ENCODE data around the gene PLA2G6. TPM values are rescaled to one million over a fixed set of nuclear protein-coding genes. Genes with fewer than 3 reads are reported as not detected.
A peak's percentile ranks its signal among the peaks of the same experiment; 100 is the strongest.
"Not testable (repeated sequence)": the region's sequence is repeated elsewhere in the genome, so short reads cannot be mapped to it uniquely, and the experiment has no call there.

The PLA2G6 gene
- total and polyA plus RNA-seq, 8 donors = 6.0 to 68.3 (median 25.8) TPM

GRCh38 chr22:38120359-38121110, 61.1 kb downstream of the PLA2G6 start:
- Histone ChIP-seq H3K4me1 (no peaks in the 10 kb centered on the region), H3K9me3 (no peaks in the 10 kb centered on the region), H3K36me3 (peaks cover 0 to 19% (median 8%) of the 10 kb centered on the region in 4 donors), H3K27ac (no peak overlapping the region), H3K27me3 (no peaks in the 10 kb centered on the region), H3K4me3 (no peak overlapping the region)
- DNase-seq = peak in 1 of 2 donors; percentile 39
- intact Hi-C loops (cut with DNase I; ENCODE audit: low total_unique reads) = no loop called here
- TF ChIP-seq CTCF (IDR thresholded peaks at IDR 0.05) (no peak), POLR2A (IDR thresholded peaks at IDR 0.05) (no peak), POLR2AphosphoS5 (IDR thresholded peaks at IDR 0.05) (no peak), EP300 (IDR thresholded peaks at IDR 0.05) (no peak)
- 74 to 86% (median 77%) methylated on average over 14 to 28 of the region's 28 CpGs for WGBS, 5 donors

- H3K36me3 ChIP-seq = peaks cover 0 to 16% (median 7%) of the 10 kb centered on the region in 4 donors
- intact Hi-C loops (cut with DNase I; ENCODE audit: low total_unique reads); H3K9me3 ChIP-seq; H3K27me3 ChIP-seq; H3K27ac ChIP-seq; H3K4me1 ChIP-seq; DNase-seq; H3K4me3 ChIP-seq: not testable (repeated sequence)
- 88 to 96% (median 90%) methylated on average over 2 of the region's 2 CpGs for WGBS, 5 donors
Observed at GRCh38 chr22:38118747-38119146, 62.9 kb downstream of the PLA2G6 start.

- intact Hi-C loops (cut with DNase I; ENCODE audit: low total_unique reads) = no loop called here
- WGBS, 5 donors = 87 to 93% (median 89%) methylated on average over 3 of the region's 3 CpGs
Observed at GRCh38 chr22:38118182-38118581, 63.4 kb downstream of the PLA2G6 start.

GRCh38 chr22:38117556-38117955, 64.1 kb downstream of the PLA2G6 start:
- H3K27me3 ChIP-seq; H3K27ac ChIP-seq; H3K9me3 ChIP-seq; DNase-seq; H3K4me3 ChIP-seq; intact Hi-C loops (cut with DNase I; ENCODE audit: low total_unique reads); H3K4me1 ChIP-seq: not testable (repeated sequence)
- H3K36me3 ChIP-seq = peaks cover 0 to 20% (median 8%) of the 10 kb centered on the region in 4 donors
- 94 to 97% (median 95%) methylated on average over 10 of the region's 10 CpGs for WGBS, 5 donors

More at GRCh38 chr22:38118182-38118581, 63.4 kb downstream of the PLA2G6 start:
- DNase-seq = no peak
- Histone ChIP-seq H3K4me3 (no peak overlapping the region), H3K9me3 (no peaks in the 10 kb centered on the region), H3K4me1 (peaks cover 0 to 9% (median 8%) of the 10 kb centered on the region in 4 donors), H3K36me3 (peaks cover 0 to 18% (median 7%) of the 10 kb centered on the region in 4 donors), H3K27me3 (no peaks in the 10 kb centered on the region), H3K27ac (no peak overlapping the region)
- TF ChIP-seq POLR2A (IDR thresholded peaks at IDR 0.05) (no peak), EP300 (IDR thresholded peaks at IDR 0.05) (no peak), POLR2AphosphoS5 (IDR thresholded peaks at IDR 0.05) (no peak), CTCF (IDR thresholded peaks at IDR 0.05) (no peak)

- H3K27ac ChIP-seq = no peak overlapping the region
- H3K4me3 ChIP-seq = no peak overlapping the region
- DNase-seq = no peak
- H3K27me3 ChIP-seq = no peaks in the 10 kb centered on the region
- no peaks in the 10 kb centered on the region for H3K9me3 ChIP-seq
- no peak for TF ChIP-seq CTCF (IDR thresholded peaks at IDR 0.05)
- intact Hi-C loops (cut with DNase I; ENCODE audit: low total_unique reads) = no loop called here
- peaks cover 0 to 29% (median 9%) of the 10 kb centered on the region in 4 donors for H3K36me3 ChIP-seq
- 94 to 96% (median 96%) methylated on average over 26 to 31 of the region's 31 CpGs for WGBS, 5 donors
- H3K4me1 ChIP-seq = peaks cover 9 to 27% (median 19%) of the 10 kb centered on the region in 4 donors
Observed at GRCh38 chr22:38115423-38116205, 66.0 kb downstream of the PLA2G6 start.

Data from stomach (tissue), 9 donors.